ENCODE measurements around the gene CTIF. TPM values are rescaled to one million over a fixed set of nuclear protein-coding genes. Genes with fewer than 3 reads are reported as not detected.

The CTIF gene
- polyA plus RNA-seq, 3 donors, result 0.38 to 8.7 (median 1.2) TPM

GRCh38 chr18:48578289-48578688, 39.5 kb downstream of the CTIF start:
- H3K4me3 ChIP-seq (replicated peaks in 1 of 3; ENCODE audit: low read depth in 2 of 3, low read length in 3 of 3), result no peak overlapping the region
- H3K36me3 ChIP-seq (replicated peaks in 1 of 2; ENCODE audit: control insufficient read depth in 1 of 2, insufficient read depth in 2 of 2, low read length in 2 of 2), result no peaks in the 10 kb centered on the region
- H4K20me1 ChIP-seq (ENCODE audit: insufficient read depth, low read length), result peaks cover 21% of the 10 kb centered on the region
- H3K27me3 ChIP-seq (ENCODE audit: control insufficient read depth in 2 of 2, insufficient read depth in 2 of 2, low read length in 2 of 2), result no peaks in the 10 kb centered on the region
- no CpG with 5 or more reads among the region's 3 CpGs for WGBS (ENCODE audit: insufficient coverage)
- no peak for DNase-seq
- Mint-ChIP-seq H3K36me3 (peaks cover 6 to 14% of the 10 kb centered on the region in 2 donors), H3K4me1 (no peaks in the 10 kb centered on the region), H3K4me3 (no peak overlapping the region), H3K27me3 (ENCODE audit: low read depth in 3 of 3) (peaks cover 0 to 5% (median 2%) of the 10 kb centered on the region in 3 donors), H3K27ac (no peak overlapping the region), H3K9me3 (peaks cover 3 to 12% (median 6%) of the 10 kb centered on the region in 7 donors)
- no peak overlapping the region for H3K9ac ChIP-seq (ENCODE audit: insufficient read depth, low read length, poor library complexity, severe bottlenecking)
- H3K4me2 ChIP-seq (replicated peaks; ENCODE audit: extremely low read depth, low read length, poor library complexity, severe bottlenecking), result no peak overlapping the region
- H3K9me3 ChIP-seq (replicated peaks in 1 of 2; ENCODE audit: control insufficient read depth in 1 of 2, insufficient read depth in 1 of 2, low read length in 2 of 2), result peaks cover 0 to 2% of the 10 kb centered on the region in 2 donors
- no peak overlapping the region for H2AFZ ChIP-seq (ENCODE audit: insufficient read depth, low read depth, low read length, poor library complexity, severe bottlenecking)
- intact Hi-C loops (cut with micrococcal nuclease), result no loop called here
- no peaks in the 10 kb centered on the region for H3K4me1 ChIP-seq (ENCODE audit: control insufficient read depth in 1 of 2, insufficient read depth in 2 of 2, low read length in 2 of 2)
- TF ChIP-seq, protein P1, sequence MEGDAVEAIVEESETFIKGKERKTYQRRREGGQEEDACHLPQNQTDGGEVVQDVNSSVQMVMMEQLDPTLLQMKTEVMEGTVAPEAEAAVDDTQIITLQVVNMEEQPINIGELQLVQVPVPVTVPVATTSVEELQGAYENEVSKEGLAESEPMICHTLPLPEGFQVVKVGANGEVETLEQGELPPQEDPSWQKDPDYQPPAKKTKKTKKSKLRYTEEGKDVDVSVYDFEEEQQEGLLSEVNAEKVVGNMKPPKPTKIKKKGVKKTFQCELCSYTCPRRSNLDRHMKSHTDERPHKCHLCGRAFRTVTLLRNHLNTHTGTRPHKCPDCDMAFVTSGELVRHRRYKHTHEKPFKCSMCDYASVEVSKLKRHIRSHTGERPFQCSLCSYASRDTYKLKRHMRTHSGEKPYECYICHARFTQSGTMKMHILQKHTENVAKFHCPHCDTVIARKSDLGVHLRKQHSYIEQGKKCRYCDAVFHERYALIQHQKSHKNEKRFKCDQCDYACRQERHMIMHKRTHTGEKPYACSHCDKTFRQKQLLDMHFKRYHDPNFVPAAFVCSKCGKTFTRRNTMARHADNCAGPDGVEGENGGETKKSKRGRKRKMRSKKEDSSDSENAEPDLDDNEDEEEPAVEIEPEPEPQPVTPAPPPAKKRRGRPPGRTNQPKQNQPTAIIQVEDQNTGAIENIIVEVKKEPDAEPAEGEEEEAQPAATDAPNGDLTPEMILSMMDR (IDR thresholded peaks at IDR 0.05), result no peak
- no peaks in the 10 kb centered on the region for H3K79me2 ChIP-seq (ENCODE audit: insufficient read depth, low read length)
- no peak overlapping the region for H3K27ac ChIP-seq (ENCODE audit: low read depth in 1 of 2, low read length in 2 of 2)

GRCh38 chr18:48580066-48580465, 41.2 kb downstream of the CTIF start:
- peaks cover 0 to 2% of the 10 kb centered on the region in 2 donors for H3K9me3 ChIP-seq (replicated peaks in 1 of 2; ENCODE audit: control insufficient read depth in 1 of 2, insufficient read depth in 1 of 2, low read length in 2 of 2)
- no peak overlapping the region for H3K4me3 Mint-ChIP-seq
- intact Hi-C loops (cut with micrococcal nuclease), result no loop called here
- H3K27me3 ChIP-seq (ENCODE audit: control insufficient read depth in 2 of 2, insufficient read depth in 2 of 2, low read length in 2 of 2), result no peaks in the 10 kb centered on the region
- H3K4me1 ChIP-seq (ENCODE audit: control insufficient read depth in 1 of 2, insufficient read depth in 2 of 2, low read length in 2 of 2), result no peaks in the 10 kb centered on the region
- H3K9ac ChIP-seq (ENCODE audit: insufficient read depth, low read length, poor library complexity, severe bottlenecking), result no peak overlapping the region
- peaks cover 16% of the 10 kb centered on the region for H4K20me1 ChIP-seq (ENCODE audit: insufficient read depth, low read length)
- TF ChIP-seq, protein P1 (IDR thresholded peaks at IDR 0.05), result no peak
- H2AFZ ChIP-seq (ENCODE audit: insufficient read depth, low read depth, low read length, poor library complexity, severe bottlenecking), result no peak overlapping the region
- H3K9me3 Mint-ChIP-seq, result peaks cover 3 to 12% (median 6%) of the 10 kb centered on the region in 7 donors
- peaks cover 6 to 14% of the 10 kb centered on the region in 2 donors for H3K36me3 Mint-ChIP-seq
- H3K27me3 Mint-ChIP-seq (ENCODE audit: low read depth in 3 of 3), result peaks cover 0 to 5% (median 2%) of the 10 kb centered on the region in 3 donors
- H3K79me2 ChIP-seq (ENCODE audit: insufficient read depth, low read length), result no peaks in the 10 kb centered on the region
- no peak overlapping the region for H3K4me2 ChIP-seq (replicated peaks; ENCODE audit: extremely low read depth, low read length, poor library complexity, severe bottlenecking)
- H3K4me1 Mint-ChIP-seq, result no peaks in the 10 kb centered on the region
- H3K27ac Mint-ChIP-seq, result no peak overlapping the region
- no peaks in the 10 kb centered on the region for H3K36me3 ChIP-seq (replicated peaks in 1 of 2; ENCODE audit: control insufficient read depth in 1 of 2, insufficient read depth in 2 of 2, low read length in 2 of 2)
- WGBS (ENCODE audit: insufficient coverage), result 100% methylated on average over 3 of the region's 7 CpGs
- no peak overlapping the region for H3K4me3 ChIP-seq (replicated peaks in 1 of 3; ENCODE audit: low read depth in 2 of 3, low read length in 3 of 3)
- no peak for DNase-seq
- no peak overlapping the region for H3K27ac ChIP-seq (ENCODE audit: low read depth in 1 of 2, low read length in 2 of 2)
